ENCODE measurements around the gene TACC3.

DNA sequence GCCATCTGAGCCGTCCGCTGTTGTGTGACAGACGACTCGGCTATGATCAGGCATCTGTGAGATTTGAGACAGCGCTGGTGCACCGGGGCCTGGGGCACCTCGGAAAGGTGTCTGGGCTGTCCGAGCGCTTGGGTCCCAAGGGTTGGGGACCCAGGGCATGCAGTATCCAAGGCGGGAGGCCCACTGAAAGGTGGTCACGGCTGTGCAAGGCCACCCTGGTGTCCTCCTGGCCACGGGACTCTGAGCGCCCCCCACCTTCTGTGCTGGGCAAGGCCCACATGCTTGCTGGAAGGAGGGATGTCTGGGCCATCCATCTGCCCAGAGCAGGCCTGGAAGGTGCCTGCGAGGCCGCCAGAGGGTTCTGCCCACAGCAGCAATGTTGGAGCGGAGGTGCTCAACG, 19.9 kb downstream of the TACC3 start:
- no peak for TF ChIP-seq POLR2AphosphoS5 (IDR thresholded peaks at IDR 0.05)
- TF ChIP-seq, protein P1, sequence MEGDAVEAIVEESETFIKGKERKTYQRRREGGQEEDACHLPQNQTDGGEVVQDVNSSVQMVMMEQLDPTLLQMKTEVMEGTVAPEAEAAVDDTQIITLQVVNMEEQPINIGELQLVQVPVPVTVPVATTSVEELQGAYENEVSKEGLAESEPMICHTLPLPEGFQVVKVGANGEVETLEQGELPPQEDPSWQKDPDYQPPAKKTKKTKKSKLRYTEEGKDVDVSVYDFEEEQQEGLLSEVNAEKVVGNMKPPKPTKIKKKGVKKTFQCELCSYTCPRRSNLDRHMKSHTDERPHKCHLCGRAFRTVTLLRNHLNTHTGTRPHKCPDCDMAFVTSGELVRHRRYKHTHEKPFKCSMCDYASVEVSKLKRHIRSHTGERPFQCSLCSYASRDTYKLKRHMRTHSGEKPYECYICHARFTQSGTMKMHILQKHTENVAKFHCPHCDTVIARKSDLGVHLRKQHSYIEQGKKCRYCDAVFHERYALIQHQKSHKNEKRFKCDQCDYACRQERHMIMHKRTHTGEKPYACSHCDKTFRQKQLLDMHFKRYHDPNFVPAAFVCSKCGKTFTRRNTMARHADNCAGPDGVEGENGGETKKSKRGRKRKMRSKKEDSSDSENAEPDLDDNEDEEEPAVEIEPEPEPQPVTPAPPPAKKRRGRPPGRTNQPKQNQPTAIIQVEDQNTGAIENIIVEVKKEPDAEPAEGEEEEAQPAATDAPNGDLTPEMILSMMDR (IDR thresholded peaks at IDR 0.05) = no peak
